Naive B cell (primary cell): ENCODE results near the gene PALB2. TPM values are rescaled to one million over a fixed set of nuclear protein-coding genes. Genes with fewer than 3 reads are reported as not detected.
"Not testable (repeated sequence)": the region's sequence is repeated elsewhere in the genome, so short reads cannot be mapped to it uniquely, and the experiment has no call there.

Experiments
- ATAC-seq, 2 donors: fragments of 150-1000 bp; cut with Tn5 transposase; 2 replicates each; pipeline ENCODE4 v1.10.0; 2021; ENCODE audit warnings: low read depth in 2 of 2, mild to moderate bottlenecking in 2 of 2, moderate library complexity in 2 of 2
- DNase-seq: peaks from one replicate; pipeline ENCODE4 v3.0.0; 2022
- H3K27ac Mint-ChIP-seq, 6 donors: one replicate each; pipeline ENCODE4 v1.8.0; 2020 to 2022; ENCODE audit warnings: mild to moderate bottlenecking in 6 of 6, mixed read lengths in 6 of 6, moderate library complexity in 5 of 6, inconsistent platforms in 2 of 6
- H3K27me3 Mint-ChIP-seq, 3 donors: one replicate each; pipeline ENCODE4 v1.8.0; 2021 to 2022; ENCODE audit warnings: mixed read lengths in 3 of 3, mild to moderate bottlenecking in 1 of 3
- H3K36me3 Mint-ChIP-seq, 2 donors: one replicate each; pipeline ENCODE4 v1.8.0; 2020 to 2022; ENCODE audit warnings: mixed read lengths in 2 of 2, inconsistent platforms in 1 of 2, mild to moderate bottlenecking in 1 of 2
- H3K4me1 Mint-ChIP-seq, 3 donors: one replicate each; pipeline ENCODE4 v1.8.0; 2020 to 2022; ENCODE audit warnings: mixed read lengths in 3 of 3, inconsistent platforms in 1 of 3, mild to moderate bottlenecking in 1 of 3, moderate library complexity in 1 of 3
- H3K4me3 Mint-ChIP-seq, 8 donors: one replicate each; pipeline ENCODE4 v1.8.0; 2020 to 2022; ENCODE audit warnings: mild to moderate bottlenecking in 8 of 8, mixed read lengths in 8 of 8, moderate library complexity in 8 of 8, inconsistent platforms in 2 of 8
- H3K9me3 Mint-ChIP-seq, 7 donors: one replicate each; pipeline ENCODE4 v1.8.0; 2020 to 2022; ENCODE audit warnings: mixed read lengths in 7 of 7, mild to moderate bottlenecking in 5 of 7, inconsistent platforms in 2 of 7, moderate library complexity in 1 of 7
- polyA plus RNA-seq, 6 donors: library from polyadenylated mRNA; unstranded; fragments of 300-500 nt; fragmentation: Illumina TruSeq; gene quantifications; one replicate each; pipeline ENCODE4 v1.2.3, GENCODE V29; 2021; ENCODE audit warnings: low read depth in 6 of 6

The PALB2 gene
- polyA plus RNA-seq, 6 donors from 2014 or later, result 2.4 to 10.0 (median 6.2) TPM

DNA sequence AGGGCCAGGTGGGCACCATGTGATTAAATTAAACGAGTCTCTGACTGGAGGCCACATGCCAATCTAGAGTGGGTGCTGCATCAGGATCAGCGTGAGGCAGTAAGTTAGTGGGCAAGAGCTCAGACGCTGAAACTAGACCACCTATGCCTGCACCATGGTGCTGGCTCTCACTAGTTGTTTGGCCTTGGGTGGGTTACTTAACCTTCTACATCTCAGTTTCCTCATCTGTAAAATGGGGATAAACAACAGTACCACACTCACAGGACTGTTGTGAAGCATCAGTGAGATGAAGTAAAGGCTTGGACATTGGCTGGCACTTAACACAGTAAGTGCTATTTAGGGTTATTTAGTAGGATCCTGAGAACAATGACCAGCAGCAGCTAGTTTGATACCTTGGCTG is 50.9 kb downstream of the PALB2 start:
- no peak overlapping the region for H3K27ac Mint-ChIP-seq
- H3K9me3 Mint-ChIP-seq, result no peaks in the 10 kb centered on the region
- ATAC-seq (no peak), DNase-seq (no peak)
- no peaks in the 10 kb centered on the region for H3K27me3 Mint-ChIP-seq
- peaks cover 20 to 27% (median 23%) of the 10 kb centered on the region in 3 donors for H3K4me1 Mint-ChIP-seq
- H3K4me3 Mint-ChIP-seq, result no peak overlapping the region
- peaks cover 4 to 10% of the 10 kb centered on the region in 2 donors for H3K36me3 Mint-ChIP-seq

- H3K4me1 Mint-ChIP-seq, result peaks cover 8 to 15% (median 14%) of the 10 kb centered on the region in 3 donors
- no peaks in the 10 kb centered on the region for H3K27me3 Mint-ChIP-seq
- H3K9me3 Mint-ChIP-seq, result no peaks in the 10 kb centered on the region
- ATAC-seq (no peak), DNase-seq (no peak)
- no peak overlapping the region for H3K27ac Mint-ChIP-seq
- peaks cover 9 to 17% of the 10 kb centered on the region in 2 donors for H3K36me3 Mint-ChIP-seq
- no peak overlapping the region for H3K4me3 Mint-ChIP-seq
These were observed 53.4 kb downstream of the PALB2 start for GRCh38 chr16:23587726-23588125.

- Mint-ChIP-seq H3K36me3 (peaks cover 7 to 9% of the 10 kb centered on the region in 2 donors), H3K4me1 (peaks cover 0 to 3% (median 0%) of the 10 kb centered on the region in 3 donors), H3K27me3 (no peaks in the 10 kb centered on the region), H3K9me3 (peaks cover 0 to 2% (median 0%) of the 10 kb centered on the region in 7 donors), H3K27ac (peak overlapping the region in 2 of 6 donors; percentile 28 to 50), H3K4me3 (no peak overlapping the region)
- ATAC-seq, result no peak
- DNase-seq, result no peak
These were observed 56.7 kb downstream of the PALB2 start for GRCh38 chr16:23584186-23585076.

DNA sequence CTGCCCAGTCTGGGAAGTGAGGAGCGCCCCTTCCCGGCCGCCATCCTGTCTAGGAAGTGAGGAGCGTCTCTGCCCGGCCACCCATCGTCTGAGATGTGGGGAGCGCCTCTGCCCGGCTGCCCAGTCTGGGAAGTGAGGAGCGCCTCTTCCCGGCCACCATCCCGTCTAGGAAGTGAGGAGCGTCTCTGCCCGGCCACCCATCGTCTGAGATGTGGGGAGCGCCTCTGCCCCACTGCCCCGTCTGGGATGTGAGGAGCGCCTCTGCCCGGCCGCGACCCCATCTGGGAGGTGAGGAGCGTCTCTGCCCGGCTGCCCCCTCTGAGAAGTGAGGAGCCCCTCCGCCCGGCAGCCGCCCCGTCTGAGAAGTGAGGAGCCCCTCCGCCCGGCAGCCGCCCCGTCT is 57.8 kb downstream of the PALB2 start:
- ATAC-seq, H3K27ac Mint-ChIP-seq, DNase-seq, H3K36me3 Mint-ChIP-seq, H3K4me3 Mint-ChIP-seq, H3K9me3 Mint-ChIP-seq, H3K4me1 Mint-ChIP-seq, H3K27me3 Mint-ChIP-seq: not testable (repeated sequence)

DNA sequence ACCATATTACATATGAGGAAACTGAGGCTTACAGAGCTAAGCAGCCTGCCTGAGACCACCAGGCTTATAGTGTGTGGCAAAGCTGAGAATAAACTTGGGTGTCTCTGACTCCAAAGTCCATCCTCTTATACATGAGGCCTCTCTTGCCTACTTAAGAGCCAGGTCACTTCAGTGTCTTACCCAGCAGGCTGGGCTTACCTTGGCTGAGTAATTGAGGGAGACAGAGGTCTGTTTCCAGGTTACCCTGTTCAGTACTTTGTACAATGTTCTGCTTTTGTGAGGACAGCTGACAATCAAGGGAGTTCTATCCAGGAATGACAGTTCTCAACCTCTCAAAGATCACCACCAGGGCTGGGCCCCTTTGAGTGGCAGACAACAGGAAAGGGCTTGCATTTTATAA is 59.3 kb downstream of the PALB2 start:
- no peaks in the 10 kb centered on the region for H3K4me1 Mint-ChIP-seq
- H3K27ac Mint-ChIP-seq, result peak overlapping the region in 1 of 6 donors; percentile 54
- peaks cover 0 to 2% (median 0%) of the 10 kb centered on the region in 7 donors for H3K9me3 Mint-ChIP-seq
- no peaks in the 10 kb centered on the region for H3K27me3 Mint-ChIP-seq
- DNase-seq, result no peak
- H3K36me3 Mint-ChIP-seq, result peaks cover 7 to 9% of the 10 kb centered on the region in 2 donors
- ATAC-seq, result no peak
- H3K4me3 Mint-ChIP-seq, result no peak overlapping the region

DNA sequence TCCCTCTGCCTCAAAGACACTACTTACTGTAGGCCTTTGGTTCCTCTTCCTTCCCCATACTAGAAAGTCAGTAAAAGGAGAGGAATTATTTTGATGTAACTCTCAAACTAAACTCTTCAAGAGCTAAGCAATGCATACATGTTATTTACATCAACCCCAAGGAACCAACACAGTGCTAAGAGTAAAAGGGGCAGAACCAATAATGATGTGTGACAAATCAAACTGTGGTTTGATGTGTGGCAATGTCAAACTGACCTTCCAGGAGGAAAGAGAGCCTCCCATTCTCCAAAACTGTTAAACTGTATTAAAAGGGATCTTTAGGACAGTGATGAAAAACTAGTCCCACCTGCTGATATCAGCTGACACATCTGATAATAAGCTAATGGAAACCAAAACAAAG is 60.7 kb downstream of the PALB2 start:
- no peak overlapping the region for H3K27ac Mint-ChIP-seq
- peaks cover 6 to 7% of the 10 kb centered on the region in 2 donors for H3K36me3 Mint-ChIP-seq
- H3K4me3 Mint-ChIP-seq, result no peak overlapping the region

GRCh38 chr16:23579371-23579770 is 61.7 kb downstream of the PALB2 start:
- peak overlapping the region in 2 of 6 donors; percentile 22 to 49 for H3K27ac Mint-ChIP-seq

More for the DNA sequence above, 60.7 kb downstream of the PALB2 start:
- no peak for DNase-seq
- no peak for ATAC-seq
- Mint-ChIP-seq H3K4me1 (peaks cover 0 to 3% (median 0%) of the 10 kb centered on the region in 3 donors), H3K27me3 (no peaks in the 10 kb centered on the region), H3K9me3 (peaks cover 0 to 2% (median 0%) of the 10 kb centered on the region in 7 donors)

DNA sequence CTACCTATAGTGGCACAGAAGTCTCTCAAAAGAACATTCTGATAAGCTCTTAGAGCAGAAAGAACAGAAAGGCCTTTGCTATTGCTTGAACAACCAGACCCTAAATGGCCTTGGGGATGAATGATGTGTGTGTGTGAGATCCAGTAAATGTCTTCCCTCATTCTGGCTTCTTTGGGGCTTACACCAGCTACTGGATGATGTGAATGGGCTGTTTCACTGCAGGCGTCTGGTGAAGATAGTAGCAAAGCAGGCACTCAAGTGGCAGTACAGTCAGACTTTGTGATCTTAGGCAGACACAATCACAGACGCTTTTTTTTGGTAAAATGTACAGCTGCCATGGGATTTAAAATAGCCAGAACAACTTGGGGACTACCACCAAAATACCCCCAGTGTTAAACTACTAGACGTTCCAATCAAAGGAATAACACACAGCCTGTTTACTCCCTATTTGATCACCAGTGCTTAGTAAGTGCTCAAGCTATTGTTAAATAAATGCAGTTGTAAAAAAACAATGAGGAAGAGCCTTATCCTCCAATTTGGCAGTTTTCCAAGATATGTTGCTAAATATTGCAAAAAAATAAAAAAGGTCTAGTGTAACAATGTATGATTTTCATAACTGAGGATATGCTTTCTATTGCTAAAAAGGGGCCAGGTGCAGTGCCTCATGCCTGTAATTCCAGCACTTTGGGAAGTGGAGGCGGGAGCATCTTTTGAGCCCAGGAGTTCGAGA is 62.8 kb downstream of the PALB2 start:
- Mint-ChIP-seq H3K36me3 (no peaks in the 10 kb centered on the region), H3K4me3 (no peak overlapping the region), H3K27me3 (no peaks in the 10 kb centered on the region), H3K4me1 (peaks cover 0 to 3% (median 0%) of the 10 kb centered on the region in 3 donors), H3K9me3 (peaks cover 0 to 2% (median 0%) of the 10 kb centered on the region in 7 donors), H3K27ac (no peak overlapping the region)
- no peak for DNase-seq
- no peak for ATAC-seq

More at GRCh38 chr16:23579371-23579770, 61.7 kb downstream of the PALB2 start:
- H3K36me3 Mint-ChIP-seq, result peaks cover 4 to 6% of the 10 kb centered on the region in 2 donors
- peaks cover 0 to 2% (median 0%) of the 10 kb centered on the region in 7 donors for H3K9me3 Mint-ChIP-seq
- DNase-seq (no peak), ATAC-seq (no peak)
- H3K4me1 Mint-ChIP-seq, result peaks cover 0 to 3% (median 0%) of the 10 kb centered on the region in 3 donors
- no peak overlapping the region for H3K4me3 Mint-ChIP-seq
- H3K27me3 Mint-ChIP-seq, result no peaks in the 10 kb centered on the region

DNA sequence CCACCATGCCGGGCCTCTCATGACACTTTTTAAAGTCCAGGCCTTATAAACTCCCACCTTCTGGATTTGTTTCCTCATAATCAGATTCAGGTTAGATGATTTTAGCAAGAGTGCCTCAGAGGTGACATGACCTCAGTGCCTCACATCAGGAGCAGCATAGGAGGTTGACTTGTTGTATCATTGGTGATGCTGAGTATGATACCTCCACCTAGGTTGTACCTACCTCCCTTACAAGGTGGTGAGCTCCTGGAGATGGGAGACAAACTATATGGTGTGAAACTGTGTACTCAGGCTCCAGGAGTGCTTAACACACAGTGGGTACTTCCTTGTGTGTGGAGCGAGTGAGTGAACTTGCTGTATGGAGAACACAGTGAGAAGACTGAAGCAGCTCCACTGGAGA is 63.6 kb downstream of the PALB2 start:
- H3K9me3 Mint-ChIP-seq, result peaks cover 0 to 2% (median 0%) of the 10 kb centered on the region in 7 donors
- H3K36me3 Mint-ChIP-seq, result no peaks in the 10 kb centered on the region
- peak overlapping the region in 1 of 6 donors; percentile 83 for H3K27ac Mint-ChIP-seq
- ATAC-seq, result no peak
- H3K27me3 Mint-ChIP-seq, result no peaks in the 10 kb centered on the region
- H3K4me3 Mint-ChIP-seq, result no peak overlapping the region
- no peak for DNase-seq
- peaks cover 0 to 3% (median 0%) of the 10 kb centered on the region in 3 donors for H3K4me1 Mint-ChIP-seq

- H3K36me3 Mint-ChIP-seq, result no peaks in the 10 kb centered on the region
- H3K27ac Mint-ChIP-seq, result no peak overlapping the region
- H3K4me1 Mint-ChIP-seq, result peaks cover 12 to 15% (median 12%) of the 10 kb centered on the region in 3 donors
- DNase-seq (no peak), ATAC-seq (no peak)
- H3K27me3 Mint-ChIP-seq, result no peaks in the 10 kb centered on the region
- H3K9me3 Mint-ChIP-seq, result peaks cover 0 to 2% (median 0%) of the 10 kb centered on the region in 7 donors
- H3K4me3 Mint-ChIP-seq, result no peak overlapping the region
These were observed 65.3 kb downstream of the PALB2 start for GRCh38 chr16:23575834-23576233.

GRCh38 chr16:23573817-23574216 is 67.3 kb downstream of the PALB2 start:
- Mint-ChIP-seq H3K4me3 (no peak overlapping the region), H3K27ac (peak overlapping the region in 1 of 6 donors; percentile 11), H3K9me3 (peaks cover 0 to 4% (median 0%) of the 10 kb centered on the region in 7 donors), H3K27me3 (no peaks in the 10 kb centered on the region), H3K36me3 (peaks cover 0 to 7% of the 10 kb centered on the region in 2 donors), H3K4me1 (peaks cover 25 to 30% (median 26%) of the 10 kb centered on the region in 3 donors)
- ATAC-seq (no peak), DNase-seq (no peak)

DNA sequence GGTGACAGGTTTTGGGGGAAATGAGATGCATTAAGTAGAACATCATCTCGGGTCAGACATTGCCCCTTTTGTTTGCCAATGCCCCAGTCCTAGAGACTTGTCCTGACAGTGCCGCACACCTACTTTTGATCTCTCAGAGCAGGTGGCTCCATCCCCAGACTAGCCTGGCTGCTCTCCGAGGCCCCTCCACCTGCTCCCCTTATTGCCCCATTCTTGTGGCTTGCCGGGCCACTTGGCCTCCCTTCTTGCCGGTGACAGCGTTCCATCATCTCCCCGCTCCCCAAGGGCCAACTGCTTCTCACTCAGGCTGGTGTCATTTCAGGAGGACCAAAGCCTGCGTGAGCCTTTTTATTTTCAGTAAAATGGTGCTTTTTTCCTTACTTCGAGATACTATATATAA is 68.7 kb downstream of the PALB2 start:
- ATAC-seq, result no peak
- Mint-ChIP-seq H3K4me1 (peaks cover 25 to 30% (median 26%) of the 10 kb centered on the region in 3 donors), H3K27ac (peak overlapping the region in 3 of 6 donors; percentile 22 to 73 (median 50)), H3K9me3 (peaks cover 0 to 4% (median 0%) of the 10 kb centered on the region in 7 donors), H3K4me3 (no peak overlapping the region), H3K36me3 (peaks cover 0 to 7% of the 10 kb centered on the region in 2 donors), H3K27me3 (no peaks in the 10 kb centered on the region)
- no peak for DNase-seq

DNA sequence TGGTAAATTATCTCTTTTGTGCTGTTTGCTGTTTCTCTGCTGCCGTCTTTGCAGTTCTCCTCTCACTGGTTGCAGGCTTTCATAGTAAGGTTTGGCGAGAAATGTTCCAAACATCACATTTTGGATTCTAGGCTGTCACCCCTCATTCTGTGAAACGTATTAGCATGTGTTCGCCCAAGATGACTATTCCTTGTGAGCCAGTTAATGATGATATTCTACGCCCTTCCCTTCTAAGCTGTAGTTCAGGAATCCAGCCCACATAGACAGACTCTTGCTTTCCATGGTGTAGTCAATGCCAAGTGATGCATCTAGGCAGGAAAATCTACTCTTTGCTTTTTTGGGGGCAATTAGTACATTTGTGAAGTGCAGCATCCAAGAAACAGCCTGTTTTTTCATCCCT is 69.2 kb downstream of the PALB2 start:
- DNase-seq (no peak), ATAC-seq (no peak)
- peaks cover 0 to 4% (median 0%) of the 10 kb centered on the region in 7 donors for H3K9me3 Mint-ChIP-seq
- H3K4me3 Mint-ChIP-seq, result peak overlapping the region in 2 of 8 donors; percentile 40 to 71
- H3K27me3 Mint-ChIP-seq, result no peaks in the 10 kb centered on the region
- peaks cover 0 to 7% of the 10 kb centered on the region in 2 donors for H3K36me3 Mint-ChIP-seq
- H3K27ac Mint-ChIP-seq, result peak overlapping the region; percentile 36 to 83 (median 67)
- H3K4me1 Mint-ChIP-seq, result peaks cover 25 to 30% (median 26%) of the 10 kb centered on the region in 3 donors
